Mammary epithelial cell (primary cell): ENCODE measurements around the gene CFTR.

Experiments used
- CTCF ChIP-seq, 2 donors: IDR thresholded peaks in 1 of 2; conservative IDR thresholded peaks in 1 of 2; 2 replicates each; pipeline ENCODE4 v1.5.1; 2011 to 2012; ENCODE audit warnings: inconsistent platforms in 2 of 2, low read length in 2 of 2, mild to moderate bottlenecking in 2 of 2, control low read depth in 1 of 2, low read depth in 1 of 2; ENCODE audit not compliant: insufficient read depth in 1 of 2; ENCODE audit errors: extremely low read depth in 1 of 2
- EZH2 ChIP-seq: IDR thresholded peaks from 2 replicates; pipeline ENCODE4 v1.6.1; 2012; ENCODE audit warnings: low read length, inconsistent platforms, borderline replicate concordance

DNA sequence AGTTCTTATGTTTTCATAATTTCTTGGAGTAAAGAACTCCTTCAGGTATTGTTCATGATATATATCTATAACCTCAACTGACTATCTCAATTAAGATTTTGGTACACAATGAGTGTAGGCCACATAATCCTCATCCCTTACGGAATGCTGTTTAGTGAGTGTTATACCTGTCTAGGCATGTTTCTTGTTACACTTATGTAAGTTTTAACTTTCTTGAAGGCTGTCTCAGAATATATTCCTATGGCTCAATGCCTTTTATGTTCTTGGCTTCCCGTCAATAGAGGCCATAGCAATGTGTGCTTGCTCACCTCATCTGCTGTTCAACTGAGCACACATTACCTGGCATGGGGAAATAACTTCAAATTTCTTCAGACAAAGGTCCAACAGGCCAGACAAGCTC lies 208.3 kb downstream of the CFTR start:
- TF ChIP-seq EZH2 (no peak), CTCF (conservative IDR thresholded peaks at IDR 0.05 in 1 of 2, IDR thresholded peaks at IDR 0.05 in 1 of 2; ENCODE audit: extremely low read depth in 1 of 2, insufficient read depth in 1 of 2, low read depth in 1 of 2, low read length in 2 of 2) (no peak)
